VCaP (cell line): ENCODE measurements around the gene PPP2R3A.
A peak's percentile ranks its signal among the peaks of the same experiment; 100 is the strongest.

Experiments used
- H3K27ac ChIP-seq: fragments of 450-650 bp; 2 replicates; pipeline ENCODE4 v1.5.1; 2017
- CTCF ChIP-seq: fragments of 450-650 bp; conservative IDR thresholded peaks from 2 replicates; pipeline ENCODE4 v1.5.1; 2017; ENCODE audit warnings: mild to moderate bottlenecking, moderate library complexity

Gene PPP2R3A

DNA sequence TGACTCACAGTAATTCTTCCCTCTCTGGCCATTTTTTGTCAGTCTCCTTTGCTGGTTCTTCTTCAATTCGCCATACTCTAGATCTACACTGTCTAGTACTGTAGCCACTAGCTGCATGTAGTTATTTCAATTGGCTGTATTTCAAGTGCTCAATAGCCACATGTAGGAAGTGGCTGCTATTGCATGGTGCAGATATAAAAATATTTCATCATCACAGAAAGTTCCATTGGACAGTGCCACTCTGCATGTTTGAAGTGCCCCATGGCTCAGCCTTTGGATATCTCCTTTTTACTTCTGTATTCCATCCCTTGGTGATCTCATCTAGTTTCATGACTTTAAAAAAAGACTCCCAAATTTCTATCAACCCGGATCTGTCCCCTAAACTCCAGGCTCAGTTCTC is 22.1 kb downstream of the PPP2R3A start:
- TF ChIP-seq CTCF, result no peak

DNA sequence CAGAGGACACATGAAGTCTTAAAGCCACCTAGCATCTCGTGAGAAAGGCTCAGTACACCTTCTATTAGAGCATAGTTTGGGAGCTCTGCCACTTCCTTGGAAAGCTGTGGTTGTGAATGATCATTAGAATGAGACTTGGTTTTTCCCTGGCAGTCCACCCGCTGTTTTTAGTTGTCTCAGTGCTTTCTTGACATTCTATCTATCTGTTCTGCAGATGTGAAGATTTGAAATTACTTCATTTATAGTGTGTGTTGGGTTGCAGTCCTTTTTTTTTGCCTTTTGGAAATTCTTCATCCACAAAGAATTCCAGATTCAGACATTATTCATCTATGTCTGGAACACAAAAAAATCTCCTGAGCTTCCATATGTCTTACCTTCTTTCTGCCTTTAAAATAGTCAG is 23.7 kb downstream of the PPP2R3A start:
- no peak overlapping the region for H3K27ac ChIP-seq
- no peak for TF ChIP-seq CTCF

More for the DNA sequence above, 22.1 kb downstream of the PPP2R3A start:
- H3K27ac ChIP-seq, result no peak overlapping the region

DNA sequence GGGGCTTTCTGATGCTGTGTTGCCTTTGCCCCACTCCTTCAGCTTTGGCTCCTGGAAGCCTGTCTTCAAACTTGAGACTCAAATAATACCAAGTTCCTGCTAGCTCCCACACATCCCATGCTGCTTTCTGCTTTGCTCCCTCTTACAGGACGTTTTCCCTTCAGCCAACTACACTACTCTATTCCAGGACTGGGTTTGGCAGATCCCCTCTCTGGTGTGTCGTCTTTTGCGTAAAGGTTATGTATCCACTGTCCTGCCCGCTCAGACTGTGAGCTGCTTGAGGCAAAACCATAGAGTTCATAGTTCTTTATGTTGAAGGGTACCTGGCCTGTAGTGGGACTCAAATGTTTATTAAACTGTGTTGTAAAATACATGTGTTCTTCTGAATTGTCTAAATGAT is 25.4 kb downstream of the PPP2R3A start:
- no peak overlapping the region for H3K27ac ChIP-seq
- TF ChIP-seq CTCF, result no peak

DNA sequence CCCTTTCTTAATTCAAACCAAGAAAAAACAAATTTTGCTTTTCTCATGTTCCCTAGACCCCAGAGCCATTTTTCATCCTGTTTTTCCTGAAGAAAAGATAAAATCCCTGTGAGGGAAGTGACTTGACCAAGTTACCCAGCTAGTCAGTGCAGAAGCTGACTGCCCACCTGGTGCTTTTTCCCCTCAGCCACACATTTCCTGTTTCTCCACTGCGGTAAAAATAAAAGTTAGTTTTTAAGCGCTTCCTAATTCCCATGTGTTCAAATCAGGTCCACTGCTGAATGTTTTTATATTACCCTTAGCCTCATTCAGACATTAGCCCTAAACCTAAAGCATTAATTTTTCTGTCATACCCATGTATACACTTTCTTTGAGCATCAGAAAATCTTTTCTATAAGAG is 26.1 kb downstream of the PPP2R3A start:
- TF ChIP-seq CTCF, result no peak
- H3K27ac ChIP-seq, result no peak overlapping the region; the same call in 1 of the 2 replicates

DNA sequence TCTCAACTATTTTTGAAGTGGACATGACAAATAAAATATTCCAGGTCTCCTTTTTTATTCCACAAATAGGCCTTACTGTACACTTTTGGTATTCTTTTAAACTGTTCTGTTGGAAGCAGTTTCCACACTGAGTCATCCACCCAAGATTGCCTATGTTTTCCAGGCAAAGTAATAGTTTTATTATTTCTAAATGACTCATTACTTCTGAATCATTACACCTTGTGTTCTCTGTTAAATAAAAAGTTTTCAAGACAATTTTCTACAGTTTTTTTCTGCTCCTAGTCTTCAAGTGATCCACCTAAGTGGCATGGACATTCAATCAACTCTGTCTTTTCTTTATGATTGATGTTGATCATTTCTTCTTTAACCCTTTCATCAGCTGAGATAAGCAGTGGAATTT is 26.5 kb downstream of the PPP2R3A start:
- no peak for TF ChIP-seq CTCF
- peak overlapping the region; percentile 42 for H3K27ac ChIP-seq

GRCh38 chr3:135994708-135995337 is 29.3 kb downstream of the PPP2R3A start:
- H3K27ac ChIP-seq, result peak overlapping the region; percentile 44
- TF ChIP-seq CTCF, result no peak

- peak overlapping the region; percentile 44; the same call in 1 of the 2 replicates for H3K27ac ChIP-seq
- no peak for TF ChIP-seq CTCF
Observed at GRCh38 chr3:135995766-135996165, 30.2 kb downstream of the PPP2R3A start.
